Stimulated activated memory B cell treated with anti-CD40 and anti-IgM and Interleukin-4, amounts not matched to agents 10 μg/mL and 1 μg/mL and 100 μg/mL, for 72 hours (primary cell): ENCODE measurements around the gene CTDP1.

ENCODE experiments used
- ATAC-seq: fragments of 150-1000 bp; cut with Tn5 transposase; 2 replicates; pipeline ENCODE4 v1.10.0; 2021
- H3K27ac Mint-ChIP-seq: one replicate; pipeline ENCODE4 v1.8.0; 2022; ENCODE audit warnings: mild to moderate bottlenecking, mixed read lengths
- H3K27me3 Mint-ChIP-seq: one replicate; pipeline ENCODE4 v1.8.0; 2022; ENCODE audit warnings: mixed read lengths
- H3K36me3 Mint-ChIP-seq: one replicate; pipeline ENCODE4 v1.8.0; 2022; ENCODE audit warnings: mixed read lengths
- H3K4me1 Mint-ChIP-seq: one replicate; pipeline ENCODE4 v1.8.0; 2022; ENCODE audit warnings: mixed read lengths
- H3K4me3 Mint-ChIP-seq: one replicate; pipeline ENCODE4 v1.8.0; 2022; ENCODE audit warnings: mild to moderate bottlenecking, moderate library complexity, mixed read lengths
- H3K9me3 Mint-ChIP-seq: one replicate; pipeline ENCODE4 v1.8.0; 2022; ENCODE audit warnings: mixed read lengths

CTDP1 gene

DNA sequence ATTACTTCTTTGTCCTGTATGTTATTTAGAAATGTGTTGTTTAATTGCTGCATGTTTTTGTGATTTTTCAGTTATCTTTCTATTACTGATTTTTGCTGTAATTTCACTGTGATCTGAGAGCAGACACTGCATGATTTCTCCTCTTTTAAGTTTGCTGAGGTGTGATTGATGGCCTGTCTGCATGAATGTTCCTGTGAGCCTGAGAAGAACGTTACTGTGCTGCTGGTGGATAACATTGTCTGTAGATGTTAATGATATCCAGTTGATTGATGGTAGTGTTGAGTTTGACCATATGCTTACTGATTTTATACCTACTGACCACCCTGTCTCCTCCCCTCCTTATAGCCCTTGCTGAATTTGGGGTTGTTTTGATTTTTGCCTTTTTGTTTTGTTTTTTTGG, 80.7 kb downstream of the CTDP1 start:
- H3K9me3 Mint-ChIP-seq: peaks cover 19% of the 10 kb centered on the region
- H3K27me3 Mint-ChIP-seq: no peaks in the 10 kb centered on the region
- no peak for ATAC-seq
- peaks cover 47% of the 10 kb centered on the region for H3K36me3 Mint-ChIP-seq
- H3K4me3 Mint-ChIP-seq: no peak overlapping the region
- no peaks in the 10 kb centered on the region for H3K4me1 Mint-ChIP-seq
- no peak overlapping the region for H3K27ac Mint-ChIP-seq

DNA sequence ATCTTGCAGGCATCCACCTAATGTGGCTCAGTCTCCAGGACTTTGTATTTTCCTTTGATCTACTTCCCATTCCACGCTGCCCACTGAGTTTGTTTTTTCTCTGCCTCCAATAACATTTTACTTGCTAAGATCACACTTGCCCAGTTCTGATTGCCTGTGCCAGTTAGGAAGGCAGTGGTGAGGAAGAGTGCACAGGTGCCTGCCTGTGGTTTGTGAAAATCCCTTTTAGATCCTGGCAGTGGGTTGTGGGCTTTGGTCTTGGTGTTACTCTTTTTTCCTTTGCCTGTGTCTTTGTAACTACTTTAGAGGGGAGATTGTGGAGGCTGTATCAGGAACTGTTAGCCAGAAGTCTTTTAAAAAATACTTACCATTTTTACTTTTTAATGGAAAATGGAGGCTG, 81.3 kb downstream of the CTDP1 start:
- Mint-ChIP-seq H3K4me3 (no peak overlapping the region), H3K27ac (no peak overlapping the region), H3K9me3 (peaks cover 19% of the 10 kb centered on the region), H3K4me1 (no peaks in the 10 kb centered on the region), H3K36me3 (peaks cover 42% of the 10 kb centered on the region), H3K27me3 (no peaks in the 10 kb centered on the region)
- no peak for ATAC-seq

DNA sequence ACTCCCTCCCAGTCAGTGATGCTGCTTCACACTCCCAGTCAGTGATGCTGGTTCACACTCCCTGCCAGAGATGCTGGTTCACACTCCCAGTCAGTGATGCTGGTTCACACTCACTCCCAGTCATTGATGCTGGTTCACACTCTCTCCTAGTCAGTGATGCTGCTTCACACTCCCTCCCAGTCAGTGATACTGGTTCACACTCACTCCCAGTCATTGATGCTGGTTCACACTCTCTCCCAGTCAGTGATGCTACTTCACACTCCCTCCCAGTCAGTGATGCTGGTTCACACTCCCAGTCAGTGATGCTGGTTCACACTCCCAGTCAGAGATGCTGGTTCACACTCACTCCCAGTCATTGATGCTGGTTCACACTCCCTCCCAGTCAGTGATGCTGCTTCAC, 83.8 kb downstream of the CTDP1 start:
- Mint-ChIP-seq H3K27ac (no peak overlapping the region), H3K4me3 (no peak overlapping the region), H3K36me3 (peaks cover 23% of the 10 kb centered on the region), H3K9me3 (peaks cover 18% of the 10 kb centered on the region), H3K4me1 (no peaks in the 10 kb centered on the region), H3K27me3 (peaks cover 15% of the 10 kb centered on the region)
- no peak for ATAC-seq

DNA sequence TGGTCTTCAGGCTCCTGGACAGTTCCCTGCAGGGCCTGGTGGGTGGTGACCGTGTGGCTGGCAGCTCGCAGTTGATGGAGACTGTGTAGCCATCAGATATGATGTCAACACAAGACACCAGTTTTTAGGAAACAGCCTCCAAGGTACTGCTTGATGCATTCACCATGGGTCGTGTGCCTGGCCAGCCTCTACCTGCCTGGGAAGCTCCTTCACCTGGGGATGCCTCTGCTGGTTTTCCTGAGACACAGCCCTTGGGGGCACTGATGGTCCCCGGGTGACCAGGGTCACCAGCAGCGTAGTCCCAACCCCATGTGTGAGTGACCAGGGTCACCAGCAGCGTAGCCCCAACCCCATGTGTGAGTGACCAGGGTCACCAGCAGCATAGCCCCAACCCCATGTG, 84.5 kb downstream of the CTDP1 start:
- Mint-ChIP-seq H3K27ac (no peak overlapping the region), H3K4me3 (no peak overlapping the region), H3K9me3 (peaks cover 16% of the 10 kb centered on the region), H3K4me1 (no peaks in the 10 kb centered on the region), H3K36me3 (peaks cover 18% of the 10 kb centered on the region), H3K27me3 (peaks cover 15% of the 10 kb centered on the region)
- no peak for ATAC-seq

DNA sequence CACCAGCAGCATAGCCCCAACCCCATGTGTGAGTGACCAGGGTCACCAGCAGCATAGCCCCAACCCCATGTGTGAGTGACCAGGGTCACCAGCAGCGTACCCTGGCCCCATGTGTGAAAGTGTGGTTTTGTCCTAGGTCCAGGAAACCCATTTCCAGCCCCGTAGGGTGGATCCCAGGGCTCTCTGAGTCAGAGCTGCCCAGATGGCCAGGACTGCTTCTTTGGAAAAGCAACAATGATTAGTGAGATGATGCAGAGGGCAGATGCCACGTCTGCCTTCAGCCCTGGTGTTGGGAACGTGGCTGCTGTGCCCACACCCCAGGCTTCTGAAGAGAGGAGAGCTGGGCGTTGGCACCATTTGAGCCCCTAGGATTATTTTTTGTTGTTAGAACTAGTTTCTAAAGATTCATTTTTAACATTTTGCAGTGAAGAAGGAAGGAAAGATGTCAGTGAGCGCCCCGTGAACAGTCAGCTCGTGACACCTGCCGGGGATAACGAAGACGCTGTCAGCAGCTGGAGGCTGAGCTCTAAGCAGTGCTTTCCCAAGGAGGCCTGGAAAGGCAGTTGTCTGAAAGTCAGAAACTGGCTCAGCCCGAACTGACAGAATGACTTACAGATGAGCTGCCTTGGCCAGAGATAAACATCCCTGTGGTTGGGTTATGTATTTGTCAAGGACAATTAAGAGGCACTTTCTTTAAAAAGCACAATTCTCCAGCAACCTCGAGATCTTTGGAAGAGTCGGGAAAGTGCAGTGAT, 86.1 kb downstream of the CTDP1 start:
- Mint-ChIP-seq H3K9me3 (peaks cover 13% of the 10 kb centered on the region), H3K4me3 (no peak overlapping the region), H3K27ac (no peak overlapping the region), H3K27me3 (peaks cover 15% of the 10 kb centered on the region), H3K36me3 (peaks cover 6% of the 10 kb centered on the region), H3K4me1 (no peaks in the 10 kb centered on the region)
- no peak for ATAC-seq

DNA sequence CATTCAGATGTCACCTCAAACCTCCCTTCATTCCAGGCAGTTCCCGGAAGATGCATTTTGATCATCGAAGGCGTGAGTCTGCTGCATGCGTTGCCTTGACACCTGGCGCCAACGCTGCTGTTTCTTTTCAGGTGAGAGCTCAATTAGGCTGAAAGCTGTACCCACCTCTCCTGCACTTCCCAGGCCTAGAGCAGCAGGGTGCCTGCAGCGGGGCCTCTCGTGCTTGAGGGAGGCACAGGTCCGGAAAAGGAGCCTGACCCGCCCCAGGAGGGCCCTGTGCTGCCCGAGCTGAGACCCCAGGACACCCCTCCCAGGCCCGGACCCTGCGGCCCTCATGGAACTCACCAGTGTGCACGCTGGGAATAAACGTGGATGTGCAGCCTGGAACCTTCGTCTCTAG, 86.7 kb downstream of the CTDP1 start:
- peaks cover 15% of the 10 kb centered on the region for H3K27me3 Mint-ChIP-seq
- ATAC-seq: no peak
- H3K9me3 Mint-ChIP-seq: peaks cover 13% of the 10 kb centered on the region
- peaks cover 6% of the 10 kb centered on the region for H3K36me3 Mint-ChIP-seq
- H3K4me3 Mint-ChIP-seq: no peak overlapping the region
- H3K27ac Mint-ChIP-seq: no peak overlapping the region
- H3K4me1 Mint-ChIP-seq: no peaks in the 10 kb centered on the region

DNA sequence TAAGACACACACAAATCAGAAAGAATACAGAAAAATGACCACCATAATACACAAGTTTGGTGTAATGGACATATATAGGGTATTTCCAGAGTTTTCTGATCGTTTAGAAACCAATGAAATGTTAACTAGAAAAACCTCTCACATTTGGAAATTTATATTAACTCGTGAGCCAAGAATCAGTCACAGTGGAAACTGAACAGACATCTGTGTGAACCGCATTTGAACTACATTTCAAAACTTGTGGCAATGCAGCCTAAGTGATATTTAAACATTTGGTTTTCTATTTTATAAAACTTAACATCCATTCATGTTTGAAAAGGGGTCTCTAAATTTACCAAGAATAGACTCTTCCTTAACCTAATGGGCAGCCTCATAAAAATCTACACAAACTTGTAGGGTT, 89.1 kb downstream of the CTDP1 start:
- no peaks in the 10 kb centered on the region for H3K4me1 Mint-ChIP-seq
- H3K9me3 Mint-ChIP-seq: peaks cover 6% of the 10 kb centered on the region
- peaks cover 6% of the 10 kb centered on the region for H3K36me3 Mint-ChIP-seq
- peaks cover 31% of the 10 kb centered on the region for H3K27me3 Mint-ChIP-seq
- ATAC-seq: no peak
- no peak overlapping the region for H3K27ac Mint-ChIP-seq
- no peak overlapping the region for H3K4me3 Mint-ChIP-seq

DNA sequence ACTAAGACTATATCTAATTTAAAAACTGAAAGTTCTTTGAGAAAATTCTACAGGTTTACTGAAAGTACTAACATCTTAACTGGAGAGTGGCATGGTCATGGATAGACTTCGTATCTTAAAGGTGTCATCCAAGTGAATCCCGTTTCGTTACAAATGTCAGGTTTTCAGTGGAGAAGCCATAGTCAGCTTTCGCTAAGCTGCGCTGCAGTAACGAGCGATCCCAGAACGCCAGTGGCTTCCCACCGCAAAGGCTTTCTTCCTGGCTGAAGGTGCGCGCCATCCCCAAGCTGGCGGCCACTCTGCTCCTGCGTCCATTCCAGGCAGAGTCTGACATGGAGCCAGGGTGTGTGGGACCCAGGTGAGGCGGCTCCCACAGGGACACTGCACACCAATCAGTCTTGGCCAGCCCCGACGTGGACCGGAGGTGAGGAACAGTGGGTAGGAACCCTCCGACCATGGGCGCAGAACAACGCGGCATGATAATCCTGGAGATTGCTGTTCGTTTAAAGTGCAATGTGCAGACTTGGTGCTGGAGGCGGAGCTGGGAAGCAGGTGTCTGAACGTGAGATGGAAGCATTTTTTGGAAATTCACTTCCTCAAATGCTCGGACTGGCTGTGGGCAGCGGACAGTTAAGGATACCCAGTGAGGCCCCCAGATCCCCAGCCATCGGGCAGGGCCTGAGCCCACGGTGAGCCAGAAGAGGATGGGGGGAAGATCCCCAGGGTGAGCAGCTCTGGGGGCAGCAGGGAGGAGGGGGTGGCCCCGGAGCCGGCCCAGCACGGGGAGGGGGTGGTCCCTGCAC, 90.3 kb downstream of the CTDP1 start:
- Mint-ChIP-seq H3K27me3 (peaks cover 37% of the 10 kb centered on the region), H3K36me3 (peaks cover 6% of the 10 kb centered on the region), H3K4me1 (no peaks in the 10 kb centered on the region), H3K9me3 (peaks cover 6% of the 10 kb centered on the region), H3K27ac (no peak overlapping the region), H3K4me3 (no peak overlapping the region)
- peak; percentile 58 for ATAC-seq

DNA sequence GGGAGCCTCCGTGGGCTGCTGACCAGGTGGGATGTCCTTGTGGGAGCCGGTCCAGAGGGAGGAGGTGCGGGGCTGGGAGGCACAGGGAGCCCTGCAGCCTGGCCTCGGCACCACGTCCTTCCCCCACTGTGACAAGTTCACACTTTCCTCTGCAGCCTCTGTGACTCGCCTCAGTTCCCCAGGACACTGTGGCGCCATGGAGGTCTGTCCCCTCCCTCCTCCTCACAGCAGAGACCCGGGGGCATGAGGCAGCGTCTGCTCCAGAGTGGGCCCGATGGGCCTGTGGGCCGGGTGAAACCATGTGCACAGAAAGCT, 90.9 kb downstream of the CTDP1 start:
- no peaks in the 10 kb centered on the region for H3K4me1 Mint-ChIP-seq
- peaks cover 6% of the 10 kb centered on the region for H3K36me3 Mint-ChIP-seq
- H3K4me3 Mint-ChIP-seq: no peak overlapping the region
- no peak for ATAC-seq
- H3K27ac Mint-ChIP-seq: no peak overlapping the region
- peaks cover 6% of the 10 kb centered on the region for H3K9me3 Mint-ChIP-seq
- peaks cover 41% of the 10 kb centered on the region for H3K27me3 Mint-ChIP-seq

DNA sequence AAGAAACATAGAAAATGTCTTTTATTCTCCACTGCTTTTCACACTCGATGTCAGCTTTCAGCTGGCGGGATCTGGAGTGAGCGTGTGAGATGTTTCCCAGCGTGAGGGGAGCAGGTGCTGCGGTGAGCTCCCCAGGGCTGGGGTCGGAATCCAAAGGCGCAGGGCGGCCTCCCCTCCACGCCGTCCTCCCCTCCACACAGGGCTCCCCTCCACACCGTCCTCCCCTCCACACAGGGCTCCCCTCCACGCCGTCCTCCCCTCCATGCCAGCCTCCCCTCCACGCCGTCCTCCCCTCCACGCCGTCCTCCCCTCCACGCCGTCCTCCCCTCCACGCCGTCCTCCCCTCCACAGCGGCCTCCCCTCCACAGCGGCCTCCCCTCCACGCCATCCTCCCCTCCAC, 91.2 kb downstream of the CTDP1 start:
- ATAC-seq: no peak
- peaks cover 6% of the 10 kb centered on the region for H3K9me3 Mint-ChIP-seq
- peaks cover 6% of the 10 kb centered on the region for H3K36me3 Mint-ChIP-seq
- no peaks in the 10 kb centered on the region for H3K4me1 Mint-ChIP-seq
- H3K27me3 Mint-ChIP-seq: peaks cover 45% of the 10 kb centered on the region
- H3K27ac Mint-ChIP-seq: no peak overlapping the region
- H3K4me3 Mint-ChIP-seq: no peak overlapping the region

DNA sequence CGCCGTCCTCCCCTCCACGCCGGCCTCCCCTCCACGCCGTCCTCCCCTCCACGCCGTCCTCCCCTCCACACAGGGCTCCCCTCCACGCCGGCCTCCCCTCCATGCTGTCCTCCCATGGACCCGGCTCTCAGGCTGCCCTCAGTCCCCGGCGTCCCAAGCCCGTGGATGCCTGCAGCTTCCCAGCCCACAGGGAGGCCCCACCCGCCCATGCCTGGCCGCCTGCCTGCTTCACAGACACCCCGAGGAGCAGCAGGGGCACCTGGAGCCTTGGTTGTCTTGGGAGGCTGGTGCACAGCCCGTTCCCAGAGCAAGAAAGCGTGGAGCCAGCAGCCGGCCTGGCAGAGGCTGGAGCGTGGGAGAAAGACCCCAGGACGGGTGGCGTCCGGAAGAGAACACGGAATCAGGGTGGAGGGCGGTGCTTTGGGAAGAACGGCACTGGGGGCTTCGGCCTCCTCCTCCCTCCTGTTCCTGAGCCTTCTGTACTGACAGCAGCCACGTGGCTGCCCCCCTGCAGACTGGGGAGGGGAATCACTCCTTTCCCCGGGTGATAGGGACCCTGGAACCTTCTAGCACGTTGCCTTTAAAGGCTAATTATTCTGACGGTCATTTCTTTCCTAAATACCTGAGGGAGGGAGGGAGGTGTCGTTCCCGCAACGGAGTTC, 92.0 kb downstream of the CTDP1 start:
- H3K27ac Mint-ChIP-seq: no peak overlapping the region
- no peak overlapping the region for H3K4me3 Mint-ChIP-seq
- H3K9me3 Mint-ChIP-seq: peaks cover 7% of the 10 kb centered on the region
- no peaks in the 10 kb centered on the region for H3K4me1 Mint-ChIP-seq
- H3K27me3 Mint-ChIP-seq: peaks cover 53% of the 10 kb centered on the region
- H3K36me3 Mint-ChIP-seq: peaks cover 6% of the 10 kb centered on the region
- ATAC-seq: no peak

DNA sequence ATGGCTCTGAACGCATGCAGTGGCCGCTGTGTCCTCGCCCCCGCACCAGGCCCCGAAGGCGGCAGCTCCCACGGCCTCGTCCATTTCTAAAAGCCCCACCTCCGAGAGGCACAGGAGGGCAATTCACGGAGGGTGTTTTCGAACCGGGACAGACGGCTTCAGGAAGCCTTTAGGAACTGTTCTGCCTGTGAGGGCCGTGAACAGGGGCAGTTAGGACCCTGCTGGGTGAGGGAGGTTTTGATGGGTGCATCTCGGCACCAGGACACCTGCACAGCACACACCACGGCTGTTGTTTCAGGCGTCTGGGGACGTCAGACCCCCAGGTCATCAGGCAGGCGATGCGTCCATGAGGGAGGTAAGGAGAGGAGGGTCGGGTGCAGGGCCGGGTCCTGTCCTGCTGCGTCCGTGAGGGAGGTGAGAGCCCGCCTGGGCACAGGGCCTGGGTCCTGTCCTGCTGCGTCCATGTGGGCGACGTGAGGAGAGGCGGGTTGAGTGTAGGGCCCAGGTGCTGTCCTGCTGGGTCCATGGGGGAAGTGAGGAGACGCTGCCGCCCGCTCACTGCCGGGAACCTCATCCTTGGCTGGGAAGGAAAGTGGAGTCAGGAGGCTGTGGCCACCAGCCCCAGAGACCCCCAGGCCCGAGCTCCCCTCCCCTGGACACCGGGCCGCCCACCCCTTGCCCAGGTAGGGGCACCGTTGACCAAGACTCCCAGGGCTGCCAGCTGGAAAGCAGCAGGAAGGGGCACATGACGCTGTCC, 92.7 kb downstream of the CTDP1 start:
- Mint-ChIP-seq H3K27ac (no peak overlapping the region), H3K4me1 (no peaks in the 10 kb centered on the region), H3K4me3 (no peak overlapping the region), H3K9me3 (peaks cover 10% of the 10 kb centered on the region), H3K27me3 (peaks cover 54% of the 10 kb centered on the region), H3K36me3 (peaks cover 6% of the 10 kb centered on the region)
- no peak for ATAC-seq

DNA sequence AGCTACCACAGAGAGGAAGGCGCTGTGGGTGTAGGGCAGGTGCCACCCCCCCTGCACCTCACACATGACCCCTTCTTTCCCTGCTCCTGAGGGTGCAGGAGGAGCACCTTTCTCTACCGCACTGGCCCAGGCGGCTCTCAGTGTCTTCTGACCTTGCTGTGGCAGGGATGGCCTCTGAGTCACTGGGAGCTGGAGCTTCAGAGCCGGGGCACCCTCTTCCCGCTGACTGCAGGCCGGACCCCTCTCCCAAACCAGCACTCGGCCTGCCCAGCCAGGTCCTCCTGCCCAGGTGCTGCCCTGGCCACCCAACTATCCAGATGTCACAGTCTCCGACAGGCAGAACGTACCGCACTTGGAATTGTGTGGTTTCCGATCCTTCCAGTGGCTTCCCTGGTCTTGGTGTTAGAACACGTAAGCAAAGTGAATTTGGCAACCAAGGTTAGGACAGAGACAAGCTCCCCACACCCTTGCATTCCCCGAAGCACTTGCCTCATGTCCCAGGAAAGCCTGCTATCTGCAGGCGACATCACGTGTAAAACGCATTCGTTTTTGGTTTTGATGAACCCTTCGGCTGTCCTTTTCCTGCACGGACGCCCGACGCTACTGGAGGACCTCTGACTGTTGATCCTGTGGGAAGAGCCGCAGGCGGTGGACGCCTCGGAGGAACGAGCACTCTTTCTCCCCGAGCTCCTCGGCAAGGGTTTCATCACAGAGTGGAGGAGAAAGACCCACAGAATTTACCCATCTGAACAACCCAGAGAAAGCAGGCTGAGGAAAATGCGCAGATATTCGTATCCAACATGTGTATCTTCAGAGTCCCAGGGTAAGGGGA, 93.5 kb downstream of the CTDP1 start:
- no peak overlapping the region for H3K4me3 Mint-ChIP-seq
- peaks cover 54% of the 10 kb centered on the region for H3K27me3 Mint-ChIP-seq
- peaks cover 9% of the 10 kb centered on the region for H3K9me3 Mint-ChIP-seq
- no peaks in the 10 kb centered on the region for H3K4me1 Mint-ChIP-seq
- peaks cover under 1% of the 10 kb centered on the region for H3K36me3 Mint-ChIP-seq
- H3K27ac Mint-ChIP-seq: no peak overlapping the region
- no peak for ATAC-seq

DNA sequence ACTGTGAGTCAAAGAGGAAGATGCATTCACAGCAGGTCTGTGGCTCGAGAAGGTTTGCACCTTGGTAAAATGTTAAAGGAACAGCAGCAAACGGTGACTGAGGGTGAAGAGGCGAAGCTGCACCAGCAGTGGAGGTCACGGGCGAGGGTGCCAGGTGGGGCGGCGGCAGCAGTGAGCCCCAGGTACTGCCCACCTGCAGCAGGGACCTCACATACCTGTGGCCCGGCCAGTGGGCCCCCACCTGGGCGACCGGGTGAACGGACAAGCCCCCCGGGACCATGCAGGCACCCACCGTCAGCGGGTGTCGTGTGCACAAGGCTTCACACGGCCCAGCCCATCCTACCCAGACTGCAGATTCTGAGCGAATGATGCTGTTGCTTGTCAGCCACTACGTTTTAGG, 94.5 kb downstream of the CTDP1 start:
- no peaks in the 10 kb centered on the region for H3K4me1 Mint-ChIP-seq
- no peaks in the 10 kb centered on the region for H3K36me3 Mint-ChIP-seq
- H3K9me3 Mint-ChIP-seq: peaks cover 7% of the 10 kb centered on the region

More for the DNA sequence above, 94.5 kb downstream of the CTDP1 start:
- H3K4me3 Mint-ChIP-seq: no peak overlapping the region
- H3K27ac Mint-ChIP-seq: no peak overlapping the region
- peaks cover 63% of the 10 kb centered on the region for H3K27me3 Mint-ChIP-seq
- no peak for ATAC-seq
